Nephron progenitor cell (in vitro differentiated cells): ENCODE measurements around the gene RAMP1.

Experiments used
- DNase-seq: peaks from one replicate; pipeline ENCODE4 v3.0.0; 2021
- H3K27ac Mint-ChIP-seq: 2 replicates; pipeline ENCODE4 v1.8.0; 2021; ENCODE audit warnings: mild to moderate bottlenecking, moderate library complexity, mixed read lengths
- H3K27me3 Mint-ChIP-seq: 2 replicates; pipeline ENCODE4 v1.8.0; 2021; ENCODE audit warnings: mild to moderate bottlenecking, low read depth, mixed read lengths; ENCODE audit not compliant: poor library complexity
- H3K36me3 Mint-ChIP-seq: 2 replicates; pipeline ENCODE4 v1.8.0; 2021; ENCODE audit warnings: low read depth, mixed read lengths
- H3K4me1 Mint-ChIP-seq: 2 replicates; pipeline ENCODE4 v1.8.0; 2021; ENCODE audit warnings: mixed read lengths
- H3K4me3 Mint-ChIP-seq: 2 replicates; pipeline ENCODE4 v1.8.0; 2021; ENCODE audit warnings: mild to moderate bottlenecking, moderate library complexity, mixed read lengths
- H3K9me3 Mint-ChIP-seq: 2 replicates; pipeline ENCODE4 v1.8.0; 2021; ENCODE audit warnings: mild to moderate bottlenecking, moderate library complexity, mixed read lengths
- TF ChIP-seq, protein P1 (sequence below): fragments of 200-600 bp; sonication (generic); IDR thresholded peaks from 2 replicates; pipeline ENCODE4 v1.5.0; 2021; ENCODE audit warnings: antibody characterized with exemption

Gene RAMP1

GRCh38 chr2:237904831-237905599 is 45.6 kb downstream of the RAMP1 start:
- Mint-ChIP-seq H3K4me3 (no peak overlapping the region), H3K4me1 (no peaks in the 10 kb centered on the region), H3K36me3 (peaks cover 7% of the 10 kb centered on the region), H3K27me3 (no peaks in the 10 kb centered on the region), H3K27ac (peak overlapping the region; percentile 79), H3K9me3 (peaks cover 20% of the 10 kb centered on the region)
- DNase-seq = no peak
- TF ChIP-seq, protein P1, sequence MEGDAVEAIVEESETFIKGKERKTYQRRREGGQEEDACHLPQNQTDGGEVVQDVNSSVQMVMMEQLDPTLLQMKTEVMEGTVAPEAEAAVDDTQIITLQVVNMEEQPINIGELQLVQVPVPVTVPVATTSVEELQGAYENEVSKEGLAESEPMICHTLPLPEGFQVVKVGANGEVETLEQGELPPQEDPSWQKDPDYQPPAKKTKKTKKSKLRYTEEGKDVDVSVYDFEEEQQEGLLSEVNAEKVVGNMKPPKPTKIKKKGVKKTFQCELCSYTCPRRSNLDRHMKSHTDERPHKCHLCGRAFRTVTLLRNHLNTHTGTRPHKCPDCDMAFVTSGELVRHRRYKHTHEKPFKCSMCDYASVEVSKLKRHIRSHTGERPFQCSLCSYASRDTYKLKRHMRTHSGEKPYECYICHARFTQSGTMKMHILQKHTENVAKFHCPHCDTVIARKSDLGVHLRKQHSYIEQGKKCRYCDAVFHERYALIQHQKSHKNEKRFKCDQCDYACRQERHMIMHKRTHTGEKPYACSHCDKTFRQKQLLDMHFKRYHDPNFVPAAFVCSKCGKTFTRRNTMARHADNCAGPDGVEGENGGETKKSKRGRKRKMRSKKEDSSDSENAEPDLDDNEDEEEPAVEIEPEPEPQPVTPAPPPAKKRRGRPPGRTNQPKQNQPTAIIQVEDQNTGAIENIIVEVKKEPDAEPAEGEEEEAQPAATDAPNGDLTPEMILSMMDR = no peak

GRCh38 chr2:237907144-237907543 is 47.7 kb downstream of the RAMP1 start:
- Mint-ChIP-seq H3K27ac (no peak overlapping the region), H3K9me3 (peaks cover 29% of the 10 kb centered on the region), H3K4me3 (no peak overlapping the region), H3K4me1 (no peaks in the 10 kb centered on the region), H3K36me3 (peaks cover 7% of the 10 kb centered on the region), H3K27me3 (peaks cover 4% of the 10 kb centered on the region)
- TF ChIP-seq, protein P1 = no peak
- no peak for DNase-seq

GRCh38 chr2:237909075-237909695 is 49.8 kb downstream of the RAMP1 start:
- Mint-ChIP-seq H3K4me1 (no peaks in the 10 kb centered on the region), H3K4me3 (no peak overlapping the region), H3K27ac (no peak overlapping the region), H3K27me3 (peaks cover 4% of the 10 kb centered on the region), H3K9me3 (peaks cover 29% of the 10 kb centered on the region), H3K36me3 (peaks cover 7% of the 10 kb centered on the region)
- TF ChIP-seq, protein P1 = no peak
- DNase-seq = no peak

GRCh38 chr2:237909801-237910475 is 50.5 kb downstream of the RAMP1 start:
- Mint-ChIP-seq H3K27me3 (peaks cover 9% of the 10 kb centered on the region), H3K4me1 (no peaks in the 10 kb centered on the region), H3K27ac (no peak overlapping the region), H3K36me3 (peaks cover 7% of the 10 kb centered on the region), H3K4me3 (no peak overlapping the region), H3K9me3 (peaks cover 29% of the 10 kb centered on the region)
- DNase-seq = no peak
- TF ChIP-seq, protein P1 = no peak

GRCh38 chr2:237910576-237911362 is 51.3 kb downstream of the RAMP1 start:
- Mint-ChIP-seq H3K4me1 (no peaks in the 10 kb centered on the region), H3K4me3 (no peak overlapping the region), H3K27ac (peak overlapping the region; percentile 16), H3K36me3 (peaks cover 7% of the 10 kb centered on the region), H3K9me3 (peaks cover 25% of the 10 kb centered on the region), H3K27me3 (peaks cover 9% of the 10 kb centered on the region)
- DNase-seq = no peak
- TF ChIP-seq, protein P1 = no peak
